ENCODE measurements around the gene GLT1D1. TPM values are rescaled to one million over a fixed set of nuclear protein-coding genes. Genes with fewer than 3 reads are reported as not detected.

The GLT1D1 gene
- total and polyA plus RNA-seq, 2 donors (not counting 3 experiments of a cell fraction or from before 2014, with no cell fraction given): not detected

DNA sequence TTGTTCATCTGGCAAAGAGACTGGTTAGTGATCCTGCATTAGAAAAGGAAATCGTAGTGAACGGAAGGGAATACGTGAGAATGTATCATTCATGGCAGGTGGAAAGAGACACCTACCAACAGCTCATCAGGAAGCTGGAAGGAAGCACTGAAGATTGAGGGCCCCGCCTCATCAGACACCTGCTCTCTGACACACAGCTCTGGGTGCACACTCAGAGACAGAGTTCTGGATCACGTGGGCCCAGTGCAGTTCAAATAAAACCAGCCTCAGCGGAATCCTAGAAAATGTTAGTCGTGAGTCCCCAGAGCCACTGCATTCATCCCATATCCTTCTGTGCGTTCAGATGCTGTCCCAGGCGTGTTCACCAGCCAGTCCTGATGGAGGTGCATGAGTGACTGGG lies 129.7 kb downstream of the GLT1D1 start:
- ChIA-PET POLR2A (no interaction called here), CTCF (no interaction called here)
- Histone ChIP-seq H3K79me2 (ENCODE audit: control insufficient read depth, insufficient read depth, low read length) (no peaks in the 10 kb centered on the region), H3K9ac (replicated peaks; ENCODE audit: extremely low read depth, insufficient read depth, low read length) (no peak overlapping the region), H2AFZ (ENCODE audit: low read depth, low read length) (no peak overlapping the region), H3K27ac (ENCODE audit: insufficient read depth, low read depth, low read length) (no peak overlapping the region), H3K27me3 (ENCODE audit: control insufficient read depth in 2 of 2, insufficient read depth in 2 of 2, low read length in 2 of 2) (no peaks in the 10 kb centered on the region), H4K20me1 (replicated peaks; ENCODE audit: control insufficient read depth, extremely low read depth, insufficient read depth, low read length) (no peaks in the 10 kb centered on the region), H3K4me2 (ENCODE audit: insufficient read depth, low read length) (no peak overlapping the region), H3K36me3 (ENCODE audit: control insufficient read depth in 2 of 2, extremely low read depth in 1 of 2, insufficient read depth in 2 of 2, low read length in 2 of 2) (no peaks in the 10 kb centered on the region), H3K9me3 (replicated peaks; ENCODE audit: control insufficient read depth, insufficient read depth, low read length) (peaks cover 8% of the 10 kb centered on the region), H3K4me3 (replicated peaks in 1 of 3; ENCODE audit: insufficient read depth in 1 of 3, low read depth in 1 of 3, low read length in 3 of 3) (no peak overlapping the region), H3K4me1 (ENCODE audit: control insufficient read depth, extremely low read depth, insufficient read depth, low read length) (no peaks in the 10 kb centered on the region), H3K9me1 (replicated peaks; ENCODE audit: control insufficient read depth, extremely low read depth, insufficient read depth, low read length) (no peaks in the 10 kb centered on the region)
- DNase-seq (ENCODE audit: low read depth, low spot score) (no peak), FAIRE-seq (no peak)
- dilution Hi-C loops (cut with MboI; ENCODE audit: extremely low pct_ligation_motif_present, low sequenced_read_pairs): no loop called here
- intact Hi-C loops (cut with micrococcal nuclease): no loop called here
- no peak for TF ChIP-seq MYC (IDR thresholded peaks at IDR 0.05; ENCODE audit: low read depth, low read length)
- no peak for TF ChIP-seq EZH2 (IDR thresholded peaks at IDR 0.05; ENCODE audit: borderline replicate concordance, low read depth, low read length, severe bottlenecking)
- no peak for TF ChIP-seq JUN (IDR thresholded peaks at IDR 0.05; ENCODE audit: borderline replicate concordance, insufficient read depth, insufficient read length, low read depth)
- no peak for TF ChIP-seq POLR2AphosphoS5 (IDR thresholded peaks at IDR 0.05; ENCODE audit: insufficient read depth, low read depth, low read length)
- TF ChIP-seq GATA2 (IDR thresholded peaks at IDR 0.05; ENCODE audit: insufficient read depth, insufficient read length, low read depth, low read length): no peak
- no peak for TF ChIP-seq POLR2A (IDR thresholded peaks at IDR 0.05; ENCODE audit: low read depth, low read length)
- TF ChIP-seq, protein P1, sequence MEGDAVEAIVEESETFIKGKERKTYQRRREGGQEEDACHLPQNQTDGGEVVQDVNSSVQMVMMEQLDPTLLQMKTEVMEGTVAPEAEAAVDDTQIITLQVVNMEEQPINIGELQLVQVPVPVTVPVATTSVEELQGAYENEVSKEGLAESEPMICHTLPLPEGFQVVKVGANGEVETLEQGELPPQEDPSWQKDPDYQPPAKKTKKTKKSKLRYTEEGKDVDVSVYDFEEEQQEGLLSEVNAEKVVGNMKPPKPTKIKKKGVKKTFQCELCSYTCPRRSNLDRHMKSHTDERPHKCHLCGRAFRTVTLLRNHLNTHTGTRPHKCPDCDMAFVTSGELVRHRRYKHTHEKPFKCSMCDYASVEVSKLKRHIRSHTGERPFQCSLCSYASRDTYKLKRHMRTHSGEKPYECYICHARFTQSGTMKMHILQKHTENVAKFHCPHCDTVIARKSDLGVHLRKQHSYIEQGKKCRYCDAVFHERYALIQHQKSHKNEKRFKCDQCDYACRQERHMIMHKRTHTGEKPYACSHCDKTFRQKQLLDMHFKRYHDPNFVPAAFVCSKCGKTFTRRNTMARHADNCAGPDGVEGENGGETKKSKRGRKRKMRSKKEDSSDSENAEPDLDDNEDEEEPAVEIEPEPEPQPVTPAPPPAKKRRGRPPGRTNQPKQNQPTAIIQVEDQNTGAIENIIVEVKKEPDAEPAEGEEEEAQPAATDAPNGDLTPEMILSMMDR (IDR thresholded peaks at IDR 0.05; ENCODE audit: extremely low read depth in 1 of 2, insufficient read depth in 1 of 2, low read depth in 1 of 2, low read length in 2 of 2): no peak
- TF ChIP-seq, protein P2, sequence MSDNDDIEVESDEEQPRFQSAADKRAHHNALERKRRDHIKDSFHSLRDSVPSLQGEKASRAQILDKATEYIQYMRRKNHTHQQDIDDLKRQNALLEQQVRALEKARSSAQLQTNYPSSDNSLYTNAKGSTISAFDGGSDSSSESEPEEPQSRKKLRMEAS (IDR thresholded peaks at IDR 0.05; ENCODE audit: insufficient read depth, insufficient read length): no peak
- TF ChIP-seq FOS (IDR thresholded peaks at IDR 0.05; ENCODE audit: borderline replicate concordance, insufficient read depth, low read length): no peak
- no TSS peak for BruUV-seq (replicated peaks)

All from endothelial cell of umbilical vein (primary cell).